HepG2 (cell line): ENCODE results near the gene RIPK3. TPM values are rescaled to one million over a fixed set of nuclear protein-coding genes. Genes with fewer than 3 reads are reported as not detected.
A peak's percentile ranks its signal among the peaks of the same experiment; 100 is the strongest.

Experiments
- AFF4 ChIP-seq: sonication (generic); formaldehyde crosslinking; IDR thresholded peaks from 2 replicates; pipeline ENCODE4 v1.4.0; 2020; ENCODE audit warnings: missing genetic modification reagents
- ATF4 ChIP-seq, 2 experiments: fragments of 450-650 bp in 1 of 2; sonication (generic) in 1 of 2; formaldehyde crosslinking; IDR thresholded peaks; 2 replicates each; pipeline versions ENCODE4 v1.5.0 to v1.8.0; 2020 to 2022; ENCODE audit warnings: mild to moderate bottlenecking in 1 of 2, missing genetic modification reagents in 1 of 2
- BCL6 ChIP-seq: IDR thresholded peaks from 2 replicates; pipeline ENCODE4 v1.6.1; 2016; ENCODE audit warnings: missing genetic modification reagents, missing compliant biosample characterization
- HMGA1 ChIP-seq: sonication (generic); formaldehyde crosslinking; conservative IDR thresholded peaks from 2 replicates; pipeline ENCODE4 v1.4.0; 2020; ENCODE audit warnings: missing genetic modification reagents
- IRF2 ChIP-seq: IDR thresholded peaks from 2 replicates; pipeline ENCODE4 v1.6.1; 2018; ENCODE audit warnings: missing genetic modification reagents, missing compliant biosample characterization
- KDM4B ChIP-seq: sonication (generic); formaldehyde crosslinking; IDR thresholded peaks from 2 replicates; pipeline ENCODE4 v1.4.0; 2020; ENCODE audit warnings: missing genetic modification reagents
- PLSCR1 ChIP-seq: sonication (generic); formaldehyde crosslinking; IDR thresholded peaks from 2 replicates; pipeline ENCODE4 v1.5.0; 2020; ENCODE audit warnings: missing genetic modification reagents, mild to moderate bottlenecking, borderline replicate concordance
- SP140L ChIP-seq: sonication (generic); formaldehyde crosslinking; IDR thresholded peaks from 2 replicates; pipeline ENCODE4 v1.4.0; 2020; ENCODE audit warnings: missing genetic modification reagents, borderline replicate concordance
- TCF7 ChIP-seq: sonication (generic); IDR thresholded peaks from 2 replicates; pipeline ENCODE4 v1.6.1; 2016; ENCODE audit warnings: antibody characterized with exemption, low read depth
- TRIM24 ChIP-seq: sonication (generic); formaldehyde crosslinking; IDR thresholded peaks from 2 replicates; pipeline ENCODE4 v1.8.0; 2022; ENCODE audit warnings: mild to moderate bottlenecking, missing genetic modification reagents
- UBTF ChIP-seq: sonication (generic); formaldehyde crosslinking; IDR thresholded peaks from 2 replicates; pipeline ENCODE4 v1.4.0; 2020; ENCODE audit warnings: mild to moderate bottlenecking, missing genetic modification reagents
- ZKSCAN1 ChIP-seq: fragments of 150-350 bp; IDR thresholded peaks from 2 replicates; pipeline ENCODE4 v1.6.1; 2014; ENCODE audit warnings: low read length
- ZNF280B ChIP-seq: sonication (generic); formaldehyde crosslinking; IDR thresholded peaks from 2 replicates; pipeline ENCODE4 v1.5.0; 2020; ENCODE audit warnings: missing genetic modification reagents, mild to moderate bottlenecking, borderline replicate concordance
- ZNF569 ChIP-seq: sonication (generic); formaldehyde crosslinking; IDR thresholded peaks from 2 replicates; pipeline ENCODE4 v1.5.0; 2020; ENCODE audit warnings: mild to moderate bottlenecking, missing genetic modification reagents, moderate library complexity, borderline replicate concordance
- ZNF597 ChIP-seq: sonication (generic); formaldehyde crosslinking; IDR thresholded peaks from 2 replicates; pipeline ENCODE4 v1.5.0; 2020; ENCODE audit warnings: missing genetic modification reagents
- ZNF737 ChIP-seq: sonication (generic); formaldehyde crosslinking; IDR thresholded peaks from 2 replicates; pipeline ENCODE4 v1.5.0; 2020; ENCODE audit warnings: missing genetic modification reagents, mild to moderate bottlenecking, borderline replicate concordance
- polyA plus RNA-seq, 8 experiments: library from polyadenylated mRNA; depleted of rRNA in 3 of 8; stranded (reverse) in 7 of 8; unstranded in 1 of 8; fragments of >200 nt; fragmentation: Illumina TruSeq in 4 of 8; extraction: Trizol in 4 of 8; gene quantifications; 2 replicates each; pipeline versions ENCODE4 v1.2.1 to v1.2.3, GENCODE V29; 2011 to 2016; ENCODE audit warnings: low read depth in 4 of 8, missing spikeins in 1 of 8, mixed read lengths in 1 of 8; ENCODE audit not compliant: insufficient read depth in 1 of 8
- total RNA-seq, 5 experiments: library from RNA; depleted of rRNA; stranded (reverse); fragments of >200 nt; fragmentation: Illumina TruSeq; extraction: Trizol; gene quantifications; 2 replicates each; pipeline ENCODE4 v1.2.3, GENCODE V29; 2016; ENCODE audit warnings: low read depth in 1 of 5

The RIPK3 gene
- total and polyA plus RNA-seq, 2 of the 13 experiments (the other 11 are each of a cell fraction or from before 2014, with no cell fraction given): not detected

GRCh38 chr14:24296341-24297157 is 43.2 kb downstream of the RIPK3 start (continued):
- no peak for TF ChIP-seq TRIM24 (CRISPR knock-in tag)
- peak; percentile 62 for TF ChIP-seq KDM4B (CRISPR knock-in tag)
- TF ChIP-seq PLSCR1 (CRISPR knock-in tag): no peak
- no peak for TF ChIP-seq TCF7
- no peak for TF ChIP-seq ZKSCAN1
- no peak for TF ChIP-seq HMGA1 (CRISPR knock-in tag)
- peak; percentile 41 for TF ChIP-seq BCL6 (CRISPR knock-in tag)
- TF ChIP-seq SP140L: no peak
- 0 out of 2 replicates have a peak, but pooled peaks have one; percentile 52 for TF ChIP-seq IRF2 (CRISPR knock-in tag)
- no peak for TF ChIP-seq ZNF597 (CRISPR knock-in tag)
- no peak for TF ChIP-seq UBTF (CRISPR knock-in tag)
- no peak for TF ChIP-seq ZNF569 (CRISPR knock-in tag)
- TF ChIP-seq AFF4 (CRISPR knock-in tag): no peak
- peak; percentile 64; the same call in 1 of the 2 replicates for TF ChIP-seq ZNF737 (CRISPR knock-in tag)
- TF ChIP-seq ATF4 (CRISPR knock-in tag; IDR thresholded peaks at IDR 0.05): 0 out of 4 replicates have a peak, but pooled peaks of 1 of the 2 experiments have one; percentile 26
- peak; percentile 59; the same call in 1 of the 2 replicates for TF ChIP-seq ZNF280B (CRISPR knock-in tag)
